HepG2 (cell line): ENCODE measurements around the gene DCAF8. TPM values are rescaled to one million over a fixed set of nuclear protein-coding genes. Genes with fewer than 3 reads are reported as not detected.

Experiments used
- FOXA3 ChIP-seq: IDR thresholded peaks from 2 replicates; pipeline ENCODE4 v1.6.1; 2016; ENCODE audit warnings: missing genetic modification reagents, missing compliant biosample characterization
- HNF4G ChIP-seq, 2 experiments: sonication (generic) in 1 of 2; formaldehyde crosslinking in 1 of 2; IDR thresholded peaks; 2 replicates each; pipeline versions ENCODE4 v1.4.0 to v1.6.1; 2011 to 2020; ENCODE audit warnings: borderline replicate concordance in 2 of 2, low read depth in 2 of 2, mild to moderate bottlenecking in 2 of 2, low read length in 1 of 2, missing genetic modification reagents in 1 of 2, moderate library complexity in 1 of 2
- NR1H2 ChIP-seq: sonication (generic); formaldehyde crosslinking; IDR thresholded peaks from 2 replicates; pipeline ENCODE4 v1.8.1; 2022; ENCODE audit warnings: low read depth, missing genetic modification reagents, borderline replicate concordance
- NR2F1 ChIP-seq, 2 experiments: fragments of 450-650 bp in 1 of 2; formaldehyde crosslinking in 1 of 2; IDR thresholded peaks; 2 replicates each; pipeline versions ENCODE4 v1.5.0 to v1.6.1; 2016 to 2020; ENCODE audit warnings: mild to moderate bottlenecking in 1 of 2, missing compliant biosample characterization in 1 of 2, missing genetic modification reagents in 1 of 2, moderate library complexity in 1 of 2
- NR2F2 ChIP-seq: IDR thresholded peaks from 2 replicates; pipeline ENCODE4 v1.6.1; 2012; ENCODE audit warnings: low read depth, inconsistent platforms, borderline replicate concordance
- PLRG1 ChIP-seq: fragments of 450-650 bp; conservative IDR thresholded peaks from 2 replicates; pipeline ENCODE4 v1.6.1; 2016
- RBM22 ChIP-seq: fragments of 200-400 bp; formaldehyde crosslinking; optimal IDR thresholded peaks from 2 replicates; pipeline ENCODE3; 2017; ENCODE audit warnings: mild to moderate bottlenecking, low read length, moderate library complexity
- SOX5 ChIP-seq: IDR thresholded peaks from 2 replicates; pipeline ENCODE4 v1.6.1; 2016; ENCODE audit warnings: borderline replicate concordance
- TEAD3 ChIP-seq: optimal IDR thresholded peaks from 2 replicates; pipeline ENCODE3; 2016; ENCODE audit warnings: borderline replicate concordance
- TGIF2 ChIP-seq: IDR thresholded peaks from 2 replicates; pipeline ENCODE4 v1.6.1; 2016; ENCODE audit warnings: control low read depth, missing compliant biosample characterization
- THYN1 ChIP-seq: sonication (generic); formaldehyde crosslinking; IDR thresholded peaks from 2 replicates; pipeline ENCODE4 v1.8.1; 2023; ENCODE audit warnings: low read depth, mild to moderate bottlenecking, moderate library complexity, missing genetic modification reagents, borderline replicate concordance
- ZNF207 ChIP-seq: fragments of 450-650 bp; IDR thresholded peaks from 2 replicates; pipeline ENCODE4 v1.6.1; 2016; ENCODE audit warnings: antibody characterized with exemption, borderline replicate concordance
- ZNF224 ChIP-seq: sonication (generic); formaldehyde crosslinking; IDR thresholded peaks from 2 replicates; pipeline ENCODE4 v1.5.0; 2020; ENCODE audit warnings: mild to moderate bottlenecking, missing genetic modification reagents
- ZNF33B ChIP-seq: sonication (generic); formaldehyde crosslinking; IDR thresholded peaks from 2 replicates; pipeline ENCODE4 v1.5.1; 2020; ENCODE audit warnings: mild to moderate bottlenecking, missing genetic modification reagents
- ZNF660 ChIP-seq: sonication (generic); formaldehyde crosslinking; IDR thresholded peaks from 2 replicates; pipeline ENCODE4 v1.5.1; 2020; ENCODE audit warnings: mild to moderate bottlenecking, low read depth, missing genetic modification reagents, borderline replicate concordance
- ZNF878 ChIP-seq: sonication (generic); formaldehyde crosslinking; IDR thresholded peaks from 2 replicates; pipeline ENCODE4 v1.8.1; 2023; ENCODE audit warnings: mild to moderate bottlenecking, missing genetic modification reagents, moderate library complexity
- polyA plus RNA-seq, 8 experiments: library from polyadenylated mRNA; depleted of rRNA in 3 of 8; stranded (reverse) in 7 of 8; unstranded in 1 of 8; fragments of >200 nt; fragmentation: Illumina TruSeq in 4 of 8; extraction: Trizol in 4 of 8; gene quantifications; 2 replicates each; pipeline versions ENCODE4 v1.2.1 to v1.2.3, GENCODE V29; 2011 to 2016; ENCODE audit warnings: low read depth in 4 of 8, missing spikeins in 1 of 8, mixed read lengths in 1 of 8; ENCODE audit not compliant: insufficient read depth in 1 of 8
- total RNA-seq, 5 experiments: library from RNA; depleted of rRNA; stranded (reverse); fragments of >200 nt; fragmentation: Illumina TruSeq; extraction: Trizol; gene quantifications; 2 replicates each; pipeline ENCODE4 v1.2.3, GENCODE V29; 2016; ENCODE audit warnings: low read depth in 1 of 5
- TF ChIP-seq, protein P1 (sequence below): IDR thresholded peaks from 2 replicates; pipeline ENCODE4 v1.4.0; 2020; ENCODE audit warnings: mild to moderate bottlenecking, missing genetic modification reagents
- TF ChIP-seq, protein P2 (sequence below): sonication (generic); formaldehyde crosslinking; IDR thresholded peaks from 2 replicates; pipeline ENCODE4 v1.5.1; 2020; ENCODE audit warnings: missing genetic modification reagents, mild to moderate bottlenecking, borderline replicate concordance
- TF ChIP-seq, protein P3 (sequence below): sonication (generic); formaldehyde crosslinking; IDR thresholded peaks from 2 replicates; pipeline ENCODE4 v1.4.0; 2020; ENCODE audit warnings: low read depth, missing genetic modification reagents
- TF ChIP-seq, protein P4 (sequence below): sonication (generic); formaldehyde crosslinking; IDR thresholded peaks from 2 replicates; pipeline ENCODE4 v1.5.1; 2020; ENCODE audit warnings: missing genetic modification reagents, mild to moderate bottlenecking, borderline replicate concordance

DCAF8 gene
- total and polyA plus RNA-seq, 2 of the 13 experiments (the other 11 are each of a cell fraction or from before 2014, with no cell fraction given) = 73.4 to 79.8 TPM

DNA sequence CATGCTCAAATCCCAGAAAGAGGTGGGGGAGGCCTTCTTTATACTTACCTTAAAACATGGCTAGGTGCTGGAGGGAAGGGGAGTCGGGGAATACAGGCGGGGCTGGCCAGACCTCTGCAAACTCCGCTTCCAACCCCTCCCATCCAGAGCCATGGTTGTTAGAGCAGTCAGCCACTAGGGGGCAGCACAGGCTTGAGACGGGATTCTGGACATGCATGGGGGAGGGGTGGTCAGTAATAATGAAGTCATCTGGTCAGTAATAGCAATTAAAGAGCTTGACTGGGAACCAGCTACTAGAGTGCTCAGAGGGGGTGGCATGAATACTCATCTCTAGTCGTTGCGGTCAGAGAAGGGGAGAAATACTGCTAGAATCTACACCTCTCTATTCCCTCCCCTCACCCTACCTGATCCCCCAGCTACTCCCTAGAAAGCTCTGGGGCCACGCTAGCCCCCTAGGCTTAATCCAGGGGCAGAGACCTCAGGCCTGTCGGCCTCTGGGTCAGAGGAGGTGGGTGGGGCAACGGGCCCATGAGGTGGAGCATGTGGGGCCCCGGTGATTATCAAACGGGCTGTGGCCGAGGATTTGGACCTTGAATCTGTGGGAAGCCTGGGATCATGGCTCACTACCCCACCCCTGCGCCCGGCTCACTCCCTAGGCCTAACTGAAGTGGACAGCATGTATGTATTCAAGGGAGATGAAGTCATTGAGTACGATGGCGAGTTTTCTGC, 69.1 kb downstream of the DCAF8 start (continued):
- TF ChIP-seq, protein P1, sequence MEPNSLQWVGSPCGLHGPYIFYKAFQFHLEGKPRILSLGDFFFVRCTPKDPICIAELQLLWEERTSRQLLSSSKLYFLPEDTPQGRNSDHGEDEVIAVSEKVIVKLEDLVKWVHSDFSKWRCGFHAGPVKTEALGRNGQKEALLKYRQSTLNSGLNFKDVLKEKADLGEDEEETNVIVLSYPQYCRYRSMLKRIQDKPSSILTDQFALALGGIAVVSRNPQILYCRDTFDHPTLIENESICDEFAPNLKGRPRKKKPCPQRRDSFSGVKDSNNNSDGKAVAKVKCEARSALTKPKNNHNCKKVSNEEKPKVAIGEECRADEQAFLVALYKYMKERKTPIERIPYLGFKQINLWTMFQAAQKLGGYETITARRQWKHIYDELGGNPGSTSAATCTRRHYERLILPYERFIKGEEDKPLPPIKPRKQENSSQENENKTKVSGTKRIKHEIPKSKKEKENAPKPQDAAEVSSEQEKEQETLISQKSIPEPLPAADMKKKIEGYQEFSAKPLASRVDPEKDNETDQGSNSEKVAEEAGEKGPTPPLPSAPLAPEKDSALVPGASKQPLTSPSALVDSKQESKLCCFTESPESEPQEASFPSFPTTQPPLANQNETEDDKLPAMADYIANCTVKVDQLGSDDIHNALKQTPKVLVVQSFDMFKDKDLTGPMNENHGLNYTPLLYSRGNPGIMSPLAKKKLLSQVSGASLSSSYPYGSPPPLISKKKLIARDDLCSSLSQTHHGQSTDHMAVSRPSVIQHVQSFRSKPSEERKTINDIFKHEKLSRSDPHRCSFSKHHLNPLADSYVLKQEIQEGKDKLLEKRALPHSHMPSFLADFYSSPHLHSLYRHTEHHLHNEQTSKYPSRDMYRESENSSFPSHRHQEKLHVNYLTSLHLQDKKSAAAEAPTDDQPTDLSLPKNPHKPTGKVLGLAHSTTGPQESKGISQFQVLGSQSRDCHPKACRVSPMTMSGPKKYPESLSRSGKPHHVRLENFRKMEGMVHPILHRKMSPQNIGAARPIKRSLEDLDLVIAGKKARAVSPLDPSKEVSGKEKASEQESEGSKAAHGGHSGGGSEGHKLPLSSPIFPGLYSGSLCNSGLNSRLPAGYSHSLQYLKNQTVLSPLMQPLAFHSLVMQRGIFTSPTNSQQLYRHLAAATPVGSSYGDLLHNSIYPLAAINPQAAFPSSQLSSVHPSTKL (CRISPR knock-in tag) = no peak
- TF ChIP-seq TEAD3 (no peak), SOX5 (CRISPR knock-in tag) (no peak), THYN1 (CRISPR knock-in tag) (no peak), ZNF33B (CRISPR knock-in tag) (0 out of 2 replicates have a peak, but pooled peaks have one; percentile 80), PLRG1 (no peak), NR1H2 (CRISPR knock-in tag) (no peak), ZNF207 (no peak), NR2F2 (peak; percentile 65; the same call in 1 of the 2 replicates), HNF4G (IDR thresholded peaks at IDR 0.05; ENCODE audit: borderline replicate concordance, low read depth, low read length) (no peak), HNF4G (CRISPR knock-in tag; IDR thresholded peaks at IDR 0.05; ENCODE audit: borderline replicate concordance, low read depth) (no peak), TGIF2 (CRISPR knock-in tag) (no peak; the same call in 1 of the 2 replicates), ZNF878 (CRISPR knock-in tag) (no peak), NR2F1 (CRISPR knock-in tag; IDR thresholded peaks at IDR 0.05) (0 out of 4 replicates have a peak, but pooled peaks of 1 of the 2 experiments have one; percentile 23), RBM22 (no peak), FOXA3 (CRISPR knock-in tag) (no peak), ZNF660 (CRISPR knock-in tag) (no peak), ZNF224 (CRISPR knock-in tag) (no peak)
- TF ChIP-seq, protein P2, sequence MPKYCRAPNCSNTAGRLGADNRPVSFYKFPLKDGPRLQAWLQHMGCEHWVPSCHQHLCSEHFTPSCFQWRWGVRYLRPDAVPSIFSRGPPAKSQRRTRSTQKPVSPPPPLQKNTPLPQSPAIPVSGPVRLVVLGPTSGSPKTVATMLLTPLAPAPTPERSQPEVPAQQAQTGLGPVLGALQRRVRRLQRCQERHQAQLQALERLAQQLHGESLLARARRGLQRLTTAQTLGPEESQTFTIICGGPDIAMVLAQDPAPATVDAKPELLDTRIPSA (CRISPR knock-in tag) = no peak
- TF ChIP-seq, protein P3, sequence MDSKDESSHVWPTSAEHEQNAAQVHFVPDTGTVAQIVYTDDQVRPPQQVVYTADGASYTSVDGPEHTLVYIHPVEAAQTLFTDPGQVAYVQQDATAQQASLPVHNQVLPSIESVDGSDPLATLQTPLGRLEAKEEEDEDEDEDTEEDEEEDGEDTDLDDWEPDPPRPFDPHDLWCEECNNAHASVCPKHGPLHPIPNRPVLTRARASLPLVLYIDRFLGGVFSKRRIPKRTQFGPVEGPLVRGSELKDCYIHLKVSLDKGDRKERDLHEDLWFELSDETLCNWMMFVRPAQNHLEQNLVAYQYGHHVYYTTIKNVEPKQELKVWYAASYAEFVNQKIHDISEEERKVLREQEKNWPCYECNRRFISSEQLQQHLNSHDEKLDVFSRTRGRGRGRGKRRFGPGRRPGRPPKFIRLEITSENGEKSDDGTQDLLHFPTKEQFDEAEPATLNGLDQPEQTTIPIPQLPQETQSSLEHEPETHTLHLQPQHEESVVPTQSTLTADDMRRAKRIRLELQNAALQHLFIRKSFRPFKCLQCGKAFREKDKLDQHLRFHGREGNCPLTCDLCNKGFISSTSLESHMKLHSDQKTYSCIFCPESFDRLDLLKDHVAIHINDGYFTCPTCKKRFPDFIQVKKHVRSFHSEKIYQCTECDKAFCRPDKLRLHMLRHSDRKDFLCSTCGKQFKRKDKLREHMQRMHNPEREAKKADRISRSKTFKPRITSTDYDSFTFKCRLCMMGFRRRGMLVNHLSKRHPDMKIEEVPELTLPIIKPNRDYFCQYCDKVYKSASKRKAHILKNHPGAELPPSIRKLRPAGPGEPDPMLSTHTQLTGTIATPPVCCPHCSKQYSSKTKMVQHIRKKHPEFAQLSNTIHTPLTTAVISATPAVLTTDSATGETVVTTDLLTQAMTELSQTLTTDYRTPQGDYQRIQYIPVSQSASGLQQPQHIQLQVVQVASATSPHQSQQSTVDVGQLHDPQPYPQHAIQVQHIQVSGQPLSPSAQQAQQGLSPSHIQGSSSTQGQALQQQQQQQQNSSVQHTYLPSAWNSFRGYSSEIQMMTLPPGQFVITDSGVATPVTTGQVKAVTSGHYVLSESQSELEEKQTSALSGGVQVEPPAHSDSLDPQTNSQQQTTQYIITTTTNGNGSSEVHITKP (CRISPR knock-in tag) = 0 out of 2 replicates have a peak, but pooled peaks have one; percentile 36
- TF ChIP-seq, protein P4, sequence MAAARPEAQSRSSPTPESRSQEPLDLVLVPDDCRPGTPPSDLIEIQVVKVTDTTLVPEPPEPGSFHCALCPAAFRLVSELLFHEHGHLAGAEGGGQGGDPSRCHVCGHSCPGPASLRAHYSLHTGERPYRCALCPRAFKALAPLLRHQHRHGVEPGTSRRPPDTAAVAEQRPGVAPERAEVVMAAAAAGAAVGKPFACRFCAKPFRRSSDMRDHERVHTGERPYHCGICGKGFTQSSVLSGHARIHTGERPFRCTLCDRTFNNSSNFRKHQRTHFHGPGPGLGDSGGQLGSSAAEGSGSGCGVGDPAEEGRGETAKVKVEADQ (CRISPR knock-in tag) = no peak
